Endothelial cell of umbilical vein (primary cell): ENCODE measurements around the gene KRTAP10-5. TPM values are rescaled to one million over a fixed set of nuclear protein-coding genes. Genes with fewer than 3 reads are reported as not detected.

Source experiments
- BruUV-seq: library from RNA; stranded (reverse); fragments of 400-500 nt; replicated peaks from 2 replicates; lab custom pipeline; 2021; lab: Mats Ljungman, UMichigan
- CTCF ChIA-PET: fragments of 300-600, 350-600 bp; sonication (Branson Sonifier 250); formaldehyde crosslinking; loops from one replicate; lab custom pipeline; 2021; ENCODE audit warnings: antibody characterized with exemption, inconsistent platforms; lab: Charles Lee
- POLR2A ChIA-PET: fragments of 300-600, 350-600 bp; sonication (Branson Sonifier 250); formaldehyde crosslinking; loops from one replicate; lab custom pipeline; 2021; ENCODE audit warnings: antibody characterized with exemption, inconsistent platforms; lab: Charles Lee
- DNase-seq: peaks from one replicate; pipeline ENCODE4 v3.0.0-alpha.2; 2011; ENCODE audit warnings: low read depth, low spot score
- FAIRE-seq: peaks from 2 replicates; lab custom pipeline; 2011; peaks lifted over from hg19 to GRCh38; lab: Jason Lieb, UNC
- H2AFZ ChIP-seq: 2 replicates; pipeline ENCODE4 v1.6.0; 2012; ENCODE audit warnings: low read depth, low read length, control low read depth, inconsistent platforms
- H3K27ac ChIP-seq: 2 replicates; pipeline ENCODE4 v1.5.1; 2011; ENCODE audit warnings: low read depth, mild to moderate bottlenecking, control low read depth, low read length, moderate library complexity; ENCODE audit not compliant: insufficient read depth
- H3K27me3 ChIP-seq, 2 experiments: 2 replicates each; pipeline versions ENCODE4 v1.6.0 to v1.6.1; 2011; ENCODE audit warnings: low read length in 2 of 2, mixed read lengths in 1 of 2; ENCODE audit not compliant: control insufficient read depth in 2 of 2, insufficient read depth in 2 of 2
- H3K36me3 ChIP-seq, 2 experiments: 2 replicates in 1 of 2; 3 replicates in 1 of 2; pipeline ENCODE4 v1.5.1; 2011; ENCODE audit warnings: low read length in 2 of 2, mild to moderate bottlenecking in 1 of 2, moderate library complexity in 1 of 2; ENCODE audit not compliant: control insufficient read depth in 2 of 2, insufficient read depth in 2 of 2; ENCODE audit errors: extremely low read depth in 1 of 2
- H3K4me1 ChIP-seq: 3 replicates; pipeline ENCODE4 v1.5.1; 2011; ENCODE audit warnings: mild to moderate bottlenecking, low read length; ENCODE audit not compliant: control insufficient read depth, insufficient read depth; ENCODE audit errors: extremely low read depth
- H3K4me2 ChIP-seq: 2 replicates; pipeline ENCODE4 v1.6.1; 2011; ENCODE audit warnings: low read length, control low read depth, mixed read lengths; ENCODE audit not compliant: insufficient read depth
- H3K4me3 ChIP-seq, 3 experiments: fragments of 200-600 bp in 1 of 3; sonication (generic), shearing (Covaris generic) in 1 of 3; replicated peaks in 1 of 3; 2 replicates each; pipeline ENCODE4 v1.5.1; 2011 to 2016; ENCODE audit warnings: control low read depth in 3 of 3, low read length in 3 of 3, mild to moderate bottlenecking in 2 of 3, inconsistent platforms in 1 of 3, low read depth in 1 of 3, moderate library complexity in 1 of 3; ENCODE audit not compliant: insufficient read depth in 1 of 3
- H3K79me2 ChIP-seq: 2 replicates; pipeline ENCODE4 v1.6.0; 2012; ENCODE audit warnings: low read length, inconsistent platforms; ENCODE audit not compliant: control insufficient read depth, insufficient read depth
- H3K9ac ChIP-seq: replicated peaks from 2 replicates; pipeline ENCODE3; 2011; ENCODE audit warnings: low read length, control low read depth; ENCODE audit not compliant: insufficient read depth; ENCODE audit errors: extremely low read depth
- H3K9me1 ChIP-seq: replicated peaks from 3 replicates; pipeline ENCODE4 v1.6.0; 2011; ENCODE audit warnings: mild to moderate bottlenecking, low read length; ENCODE audit not compliant: control insufficient read depth, insufficient read depth; ENCODE audit errors: extremely low read depth
- H3K9me3 ChIP-seq: replicated peaks from 2 replicates; pipeline ENCODE4 v1.5.1; 2012; ENCODE audit warnings: low read length, inconsistent platforms; ENCODE audit not compliant: control insufficient read depth, insufficient read depth
- H4K20me1 ChIP-seq: replicated peaks from 2 replicates; pipeline ENCODE3; 2011; ENCODE audit warnings: mild to moderate bottlenecking, low read length; ENCODE audit not compliant: control insufficient read depth, insufficient read depth; ENCODE audit errors: extremely low read depth
- CTCF ChIP-seq, 2 donors: IDR thresholded peaks; 1 replicate in 1 of 2; 2 replicates in 1 of 2; pipeline ENCODE4 v1.5.1; 2011; ENCODE audit warnings: low read length in 2 of 2, mild to moderate bottlenecking in 2 of 2, moderate library complexity in 2 of 2, control low read depth in 1 of 2, inconsistent platforms in 1 of 2, low read depth in 1 of 2; ENCODE audit not compliant: insufficient read depth in 1 of 2; ENCODE audit errors: extremely low read depth in 1 of 2
- EZH2 ChIP-seq: IDR thresholded peaks from 2 replicates; pipeline ENCODE4 v1.6.1; 2012; ENCODE audit warnings: borderline replicate concordance, low read depth, mild to moderate bottlenecking, moderate library complexity, low read length, inconsistent platforms; ENCODE audit not compliant: severe bottlenecking
- FOS ChIP-seq: IDR thresholded peaks from 2 replicates; pipeline ENCODE4 v1.6.1; 2011; ENCODE audit warnings: mild to moderate bottlenecking, low read length, moderate library complexity, borderline replicate concordance; ENCODE audit not compliant: insufficient read depth
- GATA2 ChIP-seq: IDR thresholded peaks from 2 replicates; pipeline ENCODE4 v1.7.0; 2011; ENCODE audit warnings: low read depth, mild to moderate bottlenecking, moderate library complexity, mixed read lengths, low read length; ENCODE audit not compliant: insufficient read length, insufficient read depth
- JUN ChIP-seq: IDR thresholded peaks from 2 replicates; pipeline ENCODE4 v1.6.1; 2011; ENCODE audit warnings: borderline replicate concordance, low read depth; ENCODE audit not compliant: insufficient read length, insufficient read depth
- MAX ChIP-seq: IDR thresholded peaks from 2 replicates; pipeline ENCODE4 v1.6.1; 2011; ENCODE audit not compliant: insufficient read depth, insufficient read length
- MYC ChIP-seq: IDR thresholded peaks from one replicate; pipeline ENCODE4 v1.6.1; 2011; ENCODE audit warnings: mild to moderate bottlenecking, low read depth, low read length
- POLR2A ChIP-seq: IDR thresholded peaks from 2 replicates; pipeline ENCODE4 v1.6.1; 2012; ENCODE audit warnings: low read depth, mild to moderate bottlenecking, control low read depth, low read length
- POLR2AphosphoS5 ChIP-seq: IDR thresholded peaks from 2 replicates; pipeline ENCODE4 v1.6.1; 2012; ENCODE audit warnings: low read depth, mild to moderate bottlenecking, control low read depth, low read length, moderate library complexity; ENCODE audit not compliant: insufficient read depth
- dilution Hi-C: fragments of 300-500 bp; cut with MboI; formaldehyde crosslinking; loops from one replicate; pipeline ENCODE4 v1.15.0; 2019; ENCODE audit warnings: low sequenced_read_pairs; ENCODE audit not compliant: extremely low pct_ligation_motif_present
- intact Hi-C: fragments of 100-400 bp; cut with micrococcal nuclease; formaldehyde crosslinking; loops from one replicate; pipeline ENCODE4 v1.10.0; 2022
- polyA plus RNA-seq, 4 experiments: library from polyadenylated mRNA; depleted of rRNA in 3 of 4; stranded (reverse) in 3 of 4; unstranded in 1 of 4; fragments of >200 nt; gene quantifications; 2 replicates each; pipeline versions ENCODE4 v1.2.1 to v1.2.3, GENCODE V29; 2011 to 2012; ENCODE audit warnings: missing spikeins in 1 of 4
- total RNA-seq: library from RNA; stranded (reverse); gene quantifications from 2 replicates; pipeline ENCODE4 v1.2.3, GENCODE V29; 2021

Gene KRTAP10-5
- total and polyA plus RNA-seq, 2 donors (not counting 3 experiments of a cell fraction or from before 2014, with no cell fraction given), result not detected

DNA sequence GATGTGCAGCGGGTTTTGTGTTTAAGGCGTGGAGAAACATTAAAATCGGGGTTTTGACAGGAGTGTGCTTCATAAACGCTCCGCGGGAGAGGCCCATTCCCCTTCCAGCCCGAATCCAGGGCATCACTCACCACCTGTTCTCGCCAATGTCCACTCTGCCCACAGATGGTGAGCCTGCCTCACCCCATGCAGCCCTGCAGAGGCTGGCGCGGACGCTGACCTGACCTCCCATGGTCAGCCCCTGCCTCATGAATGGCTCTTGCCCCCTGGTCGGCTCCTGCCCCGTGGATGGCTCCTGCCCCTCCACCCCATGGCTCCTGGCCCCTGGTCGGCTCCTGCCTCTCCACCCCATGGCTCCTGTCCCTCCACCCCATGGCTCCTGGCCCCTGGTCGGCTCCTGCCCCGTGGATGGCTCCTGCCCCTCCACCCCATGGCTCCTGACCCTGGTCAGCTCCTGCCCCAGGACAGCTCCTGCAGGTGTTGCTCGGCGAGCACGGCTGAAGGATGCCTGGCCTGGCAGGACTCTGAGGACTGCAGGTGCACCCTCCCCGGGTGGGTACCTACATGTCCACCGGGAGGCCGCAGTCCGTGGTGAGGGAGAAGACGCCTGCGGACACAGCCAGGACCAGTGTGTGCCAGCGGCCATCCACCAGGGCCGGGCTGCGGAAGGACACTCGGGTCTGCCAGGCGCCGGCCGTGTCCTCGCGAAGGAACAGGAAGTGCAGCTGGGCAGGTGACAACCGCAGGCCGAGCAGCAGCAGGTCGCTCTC, 47.1 kb downstream of the KRTAP10-5 start:
- ChIA-PET CTCF (no interaction called here), POLR2A (no interaction called here)
- Histone ChIP-seq H3K9me3 (no peaks in the 10 kb centered on the region), H3K9me1 (no peaks in the 10 kb centered on the region), H3K4me2 (no peak overlapping the region), H3K27ac (no peak overlapping the region), H3K36me3 (no peaks in the 10 kb centered on the region), H3K9ac (no peak overlapping the region), H3K4me1 (no peaks in the 10 kb centered on the region), H4K20me1 (no peaks in the 10 kb centered on the region), H3K4me3 (no peak overlapping the region), H2AFZ (no peak overlapping the region), H3K27me3 (peaks cover 0 to 3% of the 10 kb centered on the region in 2 experiments), H3K79me2 (no peaks in the 10 kb centered on the region)
- BruUV-seq, result no TSS peak
- dilution Hi-C loops, result no loop called here
- intact Hi-C loops, result no loop called here
- TF ChIP-seq JUN (no peak), FOS (no peak), GATA2 (no peak), EZH2 (no peak), MYC (no peak), CTCF (IDR thresholded peaks at IDR 0.05; ENCODE audit: extremely low read depth in 1 of 2, insufficient read depth in 1 of 2, low read depth in 1 of 2, low read length in 2 of 2) (no peak), POLR2A (no peak), MAX (no peak), POLR2AphosphoS5 (no peak)
- FAIRE-seq (no peak), DNase-seq (no peak)
